ENCODE measurements around the gene PARP14. TPM values are rescaled to one million over a fixed set of nuclear protein-coding genes. Genes with fewer than 3 reads are reported as not detected.

PARP14 gene
- total and polyA plus RNA-seq, 2 donors (not counting 3 experiments of a cell fraction or from before 2014, with no cell fraction given): 19.7 to 41.5 TPM

- no peak for DNase-seq (ENCODE audit: low read depth, low spot score)
- dilution Hi-C loops (cut with MboI; ENCODE audit: extremely low pct_ligation_motif_present, low sequenced_read_pairs): no loop called here
- H3K9me3 ChIP-seq (replicated peaks; ENCODE audit: control insufficient read depth, insufficient read depth, low read length): no peaks in the 10 kb centered on the region
- H3K4me2 ChIP-seq (ENCODE audit: insufficient read depth, low read length): no peak overlapping the region
- no peaks in the 10 kb centered on the region for H3K27me3 ChIP-seq (ENCODE audit: control insufficient read depth in 2 of 2, insufficient read depth in 2 of 2, low read length in 2 of 2)
- intact Hi-C loops (cut with micrococcal nuclease): no loop called here
- H3K27ac ChIP-seq (ENCODE audit: insufficient read depth, low read depth, low read length): no peak overlapping the region
- ChIA-PET POLR2A (no interaction called here), CTCF (interaction anchor here (1.5 kb wide), 1 partner anchor 16 kb away, joined by 6 read pairs; no protein-coding TSS in a partner anchor)
- TF ChIP-seq CTCF (IDR thresholded peaks at IDR 0.05; ENCODE audit: extremely low read depth in 1 of 2, insufficient read depth in 1 of 2, low read depth in 1 of 2, low read length in 2 of 2) (no peak), MYC (IDR thresholded peaks at IDR 0.05; ENCODE audit: low read depth, low read length) (no peak), EZH2 (IDR thresholded peaks at IDR 0.05; ENCODE audit: borderline replicate concordance, low read depth, low read length, severe bottlenecking) (no peak), JUN (IDR thresholded peaks at IDR 0.05; ENCODE audit: borderline replicate concordance, insufficient read depth, insufficient read length, low read depth) (no peak), POLR2AphosphoS5 (IDR thresholded peaks at IDR 0.05; ENCODE audit: insufficient read depth, low read depth, low read length) (no peak), FOS (IDR thresholded peaks at IDR 0.05; ENCODE audit: borderline replicate concordance, insufficient read depth, low read length) (no peak), MAX (IDR thresholded peaks at IDR 0.05; ENCODE audit: insufficient read depth, insufficient read length) (no peak), GATA2 (IDR thresholded peaks at IDR 0.05; ENCODE audit: insufficient read depth, insufficient read length, low read depth, low read length) (no peak), POLR2A (IDR thresholded peaks at IDR 0.05; ENCODE audit: low read depth, low read length) (no peak)
- no peak overlapping the region for H3K4me3 ChIP-seq (replicated peaks in 1 of 3; ENCODE audit: insufficient read depth in 1 of 3, low read depth in 1 of 3, low read length in 3 of 3)
- no peaks in the 10 kb centered on the region for H3K9me1 ChIP-seq (replicated peaks; ENCODE audit: control insufficient read depth, extremely low read depth, insufficient read depth, low read length)
- H3K36me3 ChIP-seq (ENCODE audit: control insufficient read depth in 2 of 2, extremely low read depth in 1 of 2, insufficient read depth in 2 of 2, low read length in 2 of 2): peaks cover 0 to 2% of the 10 kb centered on the region in 2 experiments
- H2AFZ ChIP-seq (ENCODE audit: low read depth, low read length): no peak overlapping the region
- H4K20me1 ChIP-seq (replicated peaks; ENCODE audit: control insufficient read depth, extremely low read depth, insufficient read depth, low read length): no peaks in the 10 kb centered on the region
- FAIRE-seq: no peak
- no peaks in the 10 kb centered on the region for H3K4me1 ChIP-seq (ENCODE audit: control insufficient read depth, extremely low read depth, insufficient read depth, low read length)
- no peaks in the 10 kb centered on the region for H3K79me2 ChIP-seq (ENCODE audit: control insufficient read depth, insufficient read depth, low read length)
- BruUV-seq (replicated peaks): no TSS peak
- H3K9ac ChIP-seq (replicated peaks; ENCODE audit: extremely low read depth, insufficient read depth, low read length): no peak overlapping the region
Measured at GRCh38 chr3:122739172-122739571, 58.5 kb downstream of the PARP14 start.

Measured in endothelial cell of umbilical vein (primary cell).